GM18909 (cell line): Measurements from ENCODE around the gene WWC1.

Source experiments
- ATAC-seq: cut with Tn5 transposase; IDR thresholded peaks from one replicate; pipeline ENCODE4 v1.9.1; 2021; ENCODE audit warnings: mild to moderate bottlenecking; ENCODE audit not compliant: unreplicated experiment, poor library complexity

WWC1 gene

DNA sequence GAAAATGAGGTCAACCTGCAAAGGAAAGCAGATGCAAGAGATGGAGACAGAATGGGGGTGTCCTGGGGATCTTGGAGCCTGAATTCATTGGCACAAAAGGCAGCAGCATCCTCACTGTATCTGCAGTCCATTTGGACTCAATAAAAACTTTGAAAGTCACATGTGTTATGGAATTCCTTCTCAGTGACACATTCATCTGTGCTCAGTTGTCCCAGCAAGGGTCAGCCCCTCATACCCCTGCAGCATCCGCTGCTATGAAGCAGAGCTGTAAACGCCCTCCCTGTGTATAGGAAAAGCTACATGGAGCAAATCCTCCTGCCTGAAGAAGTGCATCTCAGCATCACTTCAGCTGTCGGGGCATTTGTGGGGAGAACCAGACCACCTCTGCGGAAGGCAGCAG is 180.3 kb downstream of the WWC1 start:
- ATAC-seq: no peak

DNA sequence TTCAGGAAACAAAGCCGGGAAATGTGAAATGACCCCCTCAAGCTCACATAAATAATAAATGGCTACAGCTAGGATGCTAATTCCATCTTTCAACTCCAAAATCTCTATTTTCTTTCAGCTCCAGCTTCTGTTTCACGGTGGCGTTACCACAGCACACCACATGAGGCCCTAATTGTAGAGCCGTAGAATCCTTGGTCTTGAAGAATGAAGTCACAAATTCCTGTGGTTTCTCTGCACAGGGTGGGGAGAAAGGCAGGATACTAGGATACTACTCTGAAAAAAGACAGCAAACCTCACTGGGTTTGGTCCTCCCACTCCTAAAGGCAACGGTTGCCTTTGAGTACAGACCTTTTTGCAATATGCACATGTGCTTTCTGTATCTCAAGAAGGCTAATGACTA is 180.9 kb downstream of the WWC1 start:
- ATAC-seq: no peak

DNA sequence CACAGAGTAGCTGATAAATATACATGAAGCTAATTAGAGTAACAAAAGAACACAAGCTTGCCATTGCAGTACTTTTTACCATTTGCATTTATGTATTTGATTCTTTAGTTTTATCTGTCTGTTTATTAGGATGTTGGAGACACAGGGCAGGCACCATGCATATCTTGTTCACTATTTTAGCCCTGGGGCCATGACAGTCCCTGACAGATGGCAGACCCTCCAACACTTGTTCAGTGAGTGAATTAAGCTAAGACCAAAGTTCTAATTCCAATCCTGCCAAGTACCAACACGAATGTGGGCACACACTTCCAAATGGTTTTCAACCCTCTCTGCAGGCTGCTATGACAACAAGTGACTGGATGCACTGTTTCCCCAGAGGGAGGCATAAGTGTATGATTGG is 182.9 kb downstream of the WWC1 start:
- ATAC-seq: no peak

DNA sequence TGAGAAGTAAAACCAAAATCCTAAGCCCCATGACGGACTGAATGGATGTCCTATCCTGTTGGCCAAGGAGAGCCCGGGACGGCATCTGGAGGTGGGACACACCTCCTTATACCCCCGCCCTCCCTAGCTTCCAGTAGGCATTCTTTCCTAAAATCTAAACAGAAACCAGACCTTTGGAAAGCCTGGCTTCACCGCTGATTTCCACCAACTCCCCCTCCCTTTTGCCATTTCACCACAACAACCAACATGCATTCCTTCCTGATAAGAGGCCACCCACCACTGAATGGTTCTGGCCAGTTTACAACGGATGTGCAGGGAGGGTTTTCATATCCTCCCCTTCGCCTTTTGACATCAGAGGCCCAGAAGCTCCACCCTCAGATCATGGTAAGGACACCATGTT is 185.6 kb downstream of the WWC1 start:
- ATAC-seq: no peak

DNA sequence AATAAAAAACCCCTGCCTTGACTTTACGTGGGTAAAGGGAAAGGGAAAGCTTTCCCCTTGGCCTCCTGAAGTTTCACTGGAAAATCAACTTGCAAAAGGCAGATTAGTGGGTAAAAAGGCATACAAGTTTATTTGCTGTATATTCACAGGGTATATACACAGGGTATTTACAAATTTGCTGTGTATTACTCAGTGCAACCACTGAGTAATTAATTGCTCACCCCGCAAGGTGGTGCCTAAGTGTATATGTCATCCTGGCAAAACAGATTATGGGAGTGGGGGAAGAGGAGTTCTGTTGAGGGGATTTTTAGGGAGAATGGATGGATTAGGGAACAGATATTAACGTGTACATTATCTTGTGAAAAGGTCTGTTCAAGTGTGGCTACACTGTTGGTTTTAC is 187.7 kb downstream of the WWC1 start:
- ATAC-seq: no peak

DNA sequence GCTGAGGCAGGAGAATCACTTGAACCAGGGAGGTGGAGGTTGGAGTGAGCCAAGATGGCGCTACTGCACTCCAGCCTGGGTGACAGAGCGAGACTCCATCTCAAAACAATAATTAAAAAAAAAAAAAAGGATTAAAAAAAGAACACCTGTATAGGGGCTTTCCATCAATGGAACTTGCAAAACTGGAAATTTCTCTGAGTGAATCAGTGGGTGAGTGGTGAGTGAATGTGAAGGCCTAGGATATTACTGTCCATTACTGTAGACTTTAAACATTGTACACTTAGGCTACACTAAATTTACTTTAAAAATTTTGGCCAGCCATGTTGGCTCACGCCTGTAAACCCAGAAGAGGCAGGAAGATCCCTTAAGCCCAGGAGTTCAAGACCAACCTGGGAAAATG is 189.2 kb downstream of the WWC1 start:
- ATAC-seq: no peak

DNA sequence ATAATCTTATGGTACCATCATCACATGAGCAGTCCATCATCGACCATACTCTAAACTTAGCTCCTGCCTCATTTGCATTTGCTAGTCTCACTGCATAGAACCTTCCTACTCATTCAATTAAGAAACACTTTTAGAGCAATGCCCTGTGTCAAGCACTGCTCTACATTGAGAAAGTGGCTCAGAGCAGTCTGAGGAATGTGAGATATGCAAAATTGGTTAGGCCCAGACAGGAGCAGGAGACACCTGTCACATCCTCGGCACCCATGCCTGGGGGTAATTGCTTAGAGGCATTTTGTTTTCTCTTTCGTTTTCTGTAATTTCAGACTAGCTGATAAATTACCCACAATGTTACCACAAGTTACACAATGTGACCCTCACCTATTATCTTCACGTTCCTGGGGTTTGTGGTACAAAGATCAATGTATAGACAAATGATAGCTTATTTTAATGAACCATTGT is 189.9 kb downstream of the WWC1 start:
- ATAC-seq: peak; percentile 96

DNA sequence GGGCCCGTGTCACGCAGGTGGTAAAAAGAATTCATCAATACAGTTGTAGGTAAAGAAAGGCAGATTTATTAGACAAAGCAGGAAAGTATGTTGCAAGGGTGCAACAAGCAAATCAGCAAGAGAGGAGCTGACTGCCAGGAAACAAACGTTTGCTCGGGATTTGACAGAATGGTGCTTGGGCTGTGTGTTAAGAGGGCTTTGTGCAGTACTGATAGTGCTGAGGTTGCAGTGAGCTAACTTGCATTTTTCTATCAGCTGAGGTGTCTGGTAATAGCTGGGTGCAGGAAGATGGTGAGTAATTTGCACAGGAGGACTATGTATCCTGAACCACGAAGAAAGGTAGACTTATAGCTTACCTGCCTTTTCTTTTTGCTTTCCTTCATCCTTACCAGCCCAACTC is 190.9 kb downstream of the WWC1 start:
- no peak for ATAC-seq

DNA sequence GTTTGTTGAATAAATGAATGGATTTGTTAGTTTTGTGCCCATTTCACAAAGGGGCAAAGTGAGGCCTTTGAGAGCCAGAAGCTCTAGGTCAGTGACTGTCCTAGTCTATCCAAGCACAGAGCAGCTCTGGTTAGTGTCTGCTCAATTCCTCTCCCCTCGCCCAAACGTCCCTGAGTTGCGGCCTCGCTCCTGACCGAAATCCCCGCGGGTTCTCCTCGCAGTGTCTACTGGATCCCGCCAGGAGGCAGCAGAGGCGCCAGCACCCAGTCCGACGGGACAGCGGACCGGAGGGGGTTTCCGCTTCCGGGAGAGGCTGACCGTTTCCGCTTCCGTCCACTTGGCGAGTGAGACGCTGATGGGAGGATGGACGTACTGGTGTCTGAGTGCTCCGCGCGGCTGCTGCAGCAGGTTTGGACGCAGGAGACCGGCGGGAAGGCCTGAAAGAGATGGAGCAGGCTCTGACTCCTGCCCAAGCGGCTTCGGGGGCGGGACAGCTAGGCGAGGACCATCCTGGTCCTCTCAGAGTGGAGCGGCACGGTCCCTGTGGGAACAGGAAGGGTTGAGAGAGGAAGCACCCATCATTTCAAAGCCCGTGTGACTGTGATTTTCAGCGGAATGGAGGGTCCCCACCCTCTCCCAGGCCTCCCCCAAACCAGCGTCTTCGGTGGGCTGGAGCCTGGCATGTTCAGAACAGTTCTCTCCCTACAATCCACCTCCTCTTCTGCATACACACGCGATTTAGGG is 194.9 kb downstream of the WWC1 start, which contains the start of gene RARS1:
Gene RARS1 (plus strand): TSS at position 336 of the 744 bp plus-strand sequence. CDS start 28 bp downstream, at position 364.
- ATAC-seq: peak; percentile 90

DNA sequence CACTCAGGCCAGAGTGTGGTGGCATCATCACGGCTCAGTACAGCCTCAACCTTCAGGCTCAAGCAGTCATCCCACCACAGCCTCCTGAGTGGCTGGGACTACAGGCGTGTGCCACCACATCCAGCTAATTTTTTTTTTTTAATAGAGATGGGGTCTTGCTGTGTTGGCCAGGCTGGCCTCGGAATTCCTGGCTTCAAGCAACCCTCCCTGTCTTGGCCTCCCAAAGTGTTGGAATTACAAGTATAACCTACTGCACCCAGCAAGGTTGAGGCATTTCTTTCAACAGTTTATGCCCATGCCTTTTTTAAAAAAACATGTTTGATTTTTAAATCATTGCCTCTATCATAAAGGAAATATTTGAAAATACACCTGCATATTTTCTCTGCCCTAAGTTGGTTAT is 197.6 kb downstream of the WWC1 start:
- no peak for ATAC-seq

DNA sequence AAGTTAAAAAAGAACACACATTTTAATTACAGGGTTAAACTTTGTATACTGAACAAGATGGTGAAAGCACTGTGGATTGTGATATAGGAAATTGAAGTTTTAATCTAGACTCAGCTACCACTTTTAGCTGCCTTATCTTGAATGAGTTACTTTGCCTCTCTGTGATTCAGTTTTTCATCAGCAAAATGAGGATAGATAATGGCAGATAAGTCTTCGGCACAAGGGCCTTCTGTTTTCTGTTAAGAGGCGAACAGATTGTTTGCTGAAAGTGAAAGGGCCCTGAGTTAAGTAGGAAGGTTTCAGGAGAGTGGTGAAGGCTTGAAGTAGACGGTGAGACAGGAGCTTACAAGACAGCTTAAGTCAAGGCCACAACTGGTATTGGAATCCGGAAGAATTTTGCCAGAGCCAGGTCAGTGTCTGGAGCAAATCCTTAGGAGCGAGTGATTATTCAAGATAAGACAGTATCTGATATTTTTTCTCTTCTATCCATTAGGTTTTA is 202.7 kb downstream of the WWC1 start:
- ATAC-seq: no peak

DNA sequence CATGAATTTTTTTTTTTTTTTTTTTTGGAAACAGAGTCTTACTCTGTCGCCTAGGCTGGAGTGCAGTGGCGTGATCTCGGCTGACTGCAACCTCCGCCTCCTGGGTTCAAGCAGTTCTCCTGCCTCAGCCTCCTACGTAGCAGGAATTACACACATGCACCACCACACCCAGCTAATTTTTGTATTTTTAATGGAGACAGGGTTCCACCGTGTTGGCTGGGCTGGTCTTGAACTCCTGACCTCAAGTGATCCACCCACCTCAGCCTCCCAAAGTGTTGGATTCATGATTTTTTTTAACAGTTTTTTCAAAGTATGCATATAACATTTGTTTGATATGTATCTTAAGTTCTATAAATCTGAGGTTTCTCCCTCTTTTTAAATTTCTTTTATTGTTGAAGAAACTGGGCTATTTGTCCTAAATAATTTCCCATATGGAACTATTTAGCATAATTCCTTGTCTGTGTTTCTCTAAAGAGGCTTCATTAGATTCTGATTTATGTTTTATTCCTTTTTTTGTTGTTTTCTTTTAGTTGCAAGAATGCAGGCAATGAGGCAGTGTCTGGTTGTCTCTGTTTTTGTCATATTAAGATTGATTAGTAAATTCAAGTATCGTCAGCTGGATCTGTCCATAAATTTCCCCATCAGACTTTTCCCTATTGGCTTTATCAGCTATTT is 211.3 kb downstream of the WWC1 start:
- no peak for ATAC-seq

DNA sequence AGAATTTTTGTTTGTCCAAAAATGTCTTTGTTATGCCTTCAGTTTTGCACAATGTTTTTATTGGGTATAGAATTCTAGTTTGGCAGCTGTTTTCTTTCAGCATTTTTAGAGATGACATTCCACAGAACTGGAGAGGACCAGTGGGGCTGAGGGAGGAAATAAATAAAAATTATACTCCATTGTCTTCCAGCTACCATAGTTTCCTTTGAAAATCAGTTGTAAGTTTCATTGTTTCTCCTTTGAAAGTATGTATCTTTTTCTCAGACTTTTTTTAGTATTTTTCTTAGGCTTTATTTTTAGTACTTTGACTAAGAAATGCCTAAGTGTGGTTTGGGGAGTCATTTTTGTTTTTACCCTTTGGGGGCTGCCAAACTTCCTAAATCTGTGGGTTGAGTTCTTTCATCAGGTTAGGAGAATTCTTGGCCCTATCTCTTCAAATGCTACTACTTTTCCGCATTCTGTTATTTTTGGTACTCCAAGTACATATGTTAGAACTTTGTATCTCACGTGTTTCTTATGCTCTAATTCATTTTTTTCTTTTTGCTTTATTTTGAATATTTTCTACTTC is 222.5 kb downstream of the WWC1 start:
- ATAC-seq: no peak
